GM19099 (cell line): Measurements from ENCODE around the gene CALM1.

Experiments used
- POLR2A ChIP-seq: IDR thresholded peaks from 3 replicates; pipeline ENCODE4 v1.6.1; 2011; ENCODE audit warnings: low read depth; ENCODE audit not compliant: insufficient read length; ENCODE audit errors: extremely low read depth

The CALM1 gene

GRCh38 chr14:90454041-90455000, 57.5 kb downstream of the CALM1 start:
- no peak for TF ChIP-seq POLR2A

- TF ChIP-seq POLR2A, result no peak
These were observed 58.3 kb downstream of the CALM1 start for GRCh38 chr14:90455100-90455571.

GRCh38 chr14:90456551-90456950, 59.7 kb downstream of the CALM1 start:
- no peak for TF ChIP-seq POLR2A

- TF ChIP-seq POLR2A, result no peak
These were observed 60.4 kb downstream of the CALM1 start for GRCh38 chr14:90457186-90457585.
